BJ (cell line): Measurements from ENCODE around the gene IRAK4. TPM values are rescaled to one million over a fixed set of nuclear protein-coding genes. Genes with fewer than 3 reads are reported as not detected.

Experiments used
- CTCF ChIA-PET: fragments of 350-600 bp; formaldehyde crosslinking; extraction: SDS; loops from one replicate; lab custom pipeline; 2021; ENCODE audit warnings: antibody characterized with exemption, inconsistent platforms; lab: Yijun Ruan, JAX
- POLR2A ChIA-PET: fragments of 300-600 bp; sonication (Branson Sonifier 250); formaldehyde crosslinking; extraction: SDS; loops from one replicate; lab custom pipeline; 2021; ENCODE audit warnings: antibody characterized with exemption; lab: Charles Lee
- DNase-seq: peaks from one replicate; pipeline ENCODE4 v3.0.0-alpha.2; 2011; ENCODE audit warnings: low read depth
- H3K27me3 ChIP-seq: 2 replicates; pipeline ENCODE4 v1.6.0; 2011; ENCODE audit warnings: low read length; ENCODE audit not compliant: control insufficient read depth, insufficient read depth
- H3K36me3 ChIP-seq: 2 replicates; pipeline ENCODE4 v1.5.1; 2011; ENCODE audit warnings: low read length; ENCODE audit not compliant: control insufficient read depth, insufficient read depth
- H3K4me3 ChIP-seq: 2 replicates; pipeline ENCODE4 v1.5.1; 2011; ENCODE audit warnings: low read depth, mild to moderate bottlenecking, control low read depth, low read length
- CTCF ChIP-seq: IDR thresholded peaks from 2 replicates; pipeline ENCODE4 v1.5.1; 2011; ENCODE audit warnings: low read depth, mild to moderate bottlenecking, control low read depth, inconsistent platforms, low read length, moderate library complexity; ENCODE audit not compliant: insufficient read depth
- polyA plus RNA-seq: library from polyadenylated mRNA; depleted of rRNA; stranded (reverse); fragments of >200 nt; gene quantifications from 2 replicates; pipeline ENCODE4 v1.2.3, GENCODE V29; 2011

The IRAK4 gene
- polyA plus RNA-seq, 1 experiment: 11.3 TPM

GRCh38 chr12:43815416-43815815 lies 56.7 kb downstream of the IRAK4 start:
- 0 out of 2 replicates have a peak, but pooled peaks cover 2% of the 10 kb centered on the region for H3K27me3 ChIP-seq
- no peak for TF ChIP-seq CTCF
- no peak overlapping the region for H3K4me3 ChIP-seq
- POLR2A ChIA-PET: no interaction called here
- CTCF ChIA-PET: interaction anchor here (2.4 kb wide), 1 partner anchor 9 kb away, joined by 9 read pairs; the partner anchor contains the start of gene TWF1
- no peak for DNase-seq
- no peaks in the 10 kb centered on the region for H3K36me3 ChIP-seq

GRCh38 chr12:43816168-43816567 lies 57.4 kb downstream of the IRAK4 start:
- POLR2A ChIA-PET: no interaction called here

GRCh38 chr12:43824207-43824775 lies 65.5 kb downstream of the IRAK4 start:
- DNase-seq: no peak
- no peaks in the 10 kb centered on the region for H3K36me3 ChIP-seq
- no peaks in the 10 kb centered on the region for H3K27me3 ChIP-seq
- ChIA-PET POLR2A (no interaction called here), CTCF (interaction anchor here (0.6 to 1.3 kb wide), 4 partner anchors 11 to 58 kb away, joined by 3 to 5 read pairs (median 4); partner anchors contain the start of gene TWF1)
- no peak for TF ChIP-seq CTCF
- H3K4me3 ChIP-seq: no peak overlapping the region

More at GRCh38 chr12:43816168-43816567, 57.4 kb downstream of the IRAK4 start:
- H3K27me3 ChIP-seq: no peaks in the 10 kb centered on the region
- no peak overlapping the region for H3K4me3 ChIP-seq
- TF ChIP-seq CTCF: no peak
- H3K36me3 ChIP-seq: no peaks in the 10 kb centered on the region
- no peak for DNase-seq
- CTCF ChIA-PET: interaction anchor here (1.0 to 2.4 kb wide), 4 partner anchors 10 to 27 kb away, joined by 3 to 9 read pairs (median 3); partner anchors contain the start of gene TWF1

GRCh38 chr12:43826681-43827080 lies 67.9 kb downstream of the IRAK4 start:
- ChIA-PET POLR2A (no interaction called here), CTCF (interaction anchor here (0.6 to 0.9 kb wide), 3 partner anchors 9 to 1889 kb away, joined by 3 read pairs; no protein-coding TSS in a partner anchor)
- TF ChIP-seq CTCF: no peak
- Histone ChIP-seq H3K36me3 (no peaks in the 10 kb centered on the region), H3K27me3 (no peaks in the 10 kb centered on the region), H3K4me3 (no peak overlapping the region)
- no peak for DNase-seq

GRCh38 chr12:43827093-43827492 lies 68.3 kb downstream of the IRAK4 start:
- POLR2A ChIA-PET: no interaction called here
- CTCF ChIA-PET: interaction anchor here (0.8 kb wide), 1 partner anchor 13 kb away, joined by 3 read pairs; no protein-coding TSS in a partner anchor
- H3K27me3 ChIP-seq: no peaks in the 10 kb centered on the region
- H3K4me3 ChIP-seq: no peak overlapping the region
- no peaks in the 10 kb centered on the region for H3K36me3 ChIP-seq
- no peak for TF ChIP-seq CTCF
- no peak for DNase-seq
